ENCODE measurements around the gene DBNDD2.

The DBNDD2 gene

GRCh38 chr20:45407783-45408645, at the start of gene DBNDD2:
DBNDD2 (plus strand) TSS chr20:45408289; CDS start chr20:45408468, 179 bp downstream.
- intact Hi-C loops (cut with DNase I; ENCODE audit: low total_unique reads), result loop anchor here (5.0 kb wide), 1 partner anchor 36 kb away; no protein-coding TSS in a partner anchor
- Histone ChIP-seq H3K4me1 (peaks cover 0 to 46% (median 28%) of the 10 kb centered on the region in 4 donors), H3K36me3 (peaks cover 31 to 40% (median 40%) of the 10 kb centered on the region in 3 donors), H3K27ac (peak within 1 kb of the TSS; percentile 97 to 99), H3K9me3 (no peaks in the 10 kb centered on the region), H3K4me3 (peak within 1 kb of the TSS; percentile 92 to 97), H3K27me3 (no peaks in the 10 kb centered on the region)
- TF ChIP-seq CTCF (IDR thresholded peaks at IDR 0.05), result no peak
- peak; percentile 35 to 81 for DNase-seq

- TF ChIP-seq CTCF (IDR thresholded peaks at IDR 0.05), result no peak
- Histone ChIP-seq H3K4me3 (no peak overlapping the region), H3K4me1 (peaks cover 0 to 52% (median 35%) of the 10 kb centered on the region in 4 donors), H3K9me3 (no peaks in the 10 kb centered on the region), H3K27ac (peak overlapping the region; percentile 84 to 87), H3K36me3 (no peaks in the 10 kb centered on the region), H3K27me3 (no peaks in the 10 kb centered on the region)
- intact Hi-C loops (cut with DNase I; ENCODE audit: low total_unique reads), result loop anchor here (2.0 kb wide), 1 partner anchor 22 kb away; no protein-coding TSS in a partner anchor
- DNase-seq, result peak; percentile 83 to 95
These were observed 49.1 kb upstream of the DBNDD2 start for GRCh38 chr20:45359069-45359405.

GRCh38 chr20:45359406-45360148, 48.5 kb upstream of the DBNDD2 start:
- Histone ChIP-seq H3K4me1 (peaks cover 0 to 56% (median 37%) of the 10 kb centered on the region in 4 donors), H3K4me3 (no peak overlapping the region), H3K27me3 (no peaks in the 10 kb centered on the region), H3K9me3 (no peaks in the 10 kb centered on the region), H3K36me3 (no peaks in the 10 kb centered on the region), H3K27ac (peak overlapping the region; percentile 84 to 87)
- DNase-seq, result peak in 1 of 2 donors; percentile 64
- no peak for TF ChIP-seq CTCF (IDR thresholded peaks at IDR 0.05)
- intact Hi-C loops (cut with DNase I; ENCODE audit: low total_unique reads), result loop anchor here (2.0 to 10.0 kb wide), 2 partner anchors 23 to 475 kb away; partner anchors contain the start of gene YWHAB

GRCh38 chr20:45361793-45362192, 46.3 kb upstream of the DBNDD2 start:
- no peak for TF ChIP-seq CTCF (IDR thresholded peaks at IDR 0.05)
- DNase-seq, result no peak
- no peak overlapping the region for H3K4me3 ChIP-seq
- peak overlapping the region in 1 of 2 donors; percentile 88 for H3K27ac ChIP-seq
- peaks cover 0 to 61% (median 44%) of the 10 kb centered on the region in 4 donors for H3K4me1 ChIP-seq
- H3K36me3 ChIP-seq, result peaks cover 8 to 17% (median 16%) of the 10 kb centered on the region in 3 donors
- intact Hi-C loops (cut with DNase I; ENCODE audit: low total_unique reads), result loop anchor here (10.0 kb wide), 1 partner anchor 477 kb away; the partner anchor contains the start of gene YWHAB
- H3K9me3 ChIP-seq, result no peaks in the 10 kb centered on the region
- H3K27me3 ChIP-seq, result no peaks in the 10 kb centered on the region

GRCh38 chr20:45362804-45363610, 45.1 kb upstream of the DBNDD2 start, which contains the start of gene SYS1:
SYS1 (plus strand) TSS chr20:45363156; CDS start chr20:45363532, 376 bp downstream.
- H3K9me3 ChIP-seq, result no peaks in the 10 kb centered on the region
- peak within 1 kb of the TSS; percentile 86 to 88 for H3K27ac ChIP-seq
- peaks cover 21 to 29% (median 28%) of the 10 kb centered on the region in 3 donors for H3K36me3 ChIP-seq
- H3K27me3 ChIP-seq, result no peaks in the 10 kb centered on the region
- TF ChIP-seq CTCF (IDR thresholded peaks at IDR 0.05), result peak; percentile 91 to 94
- DNase-seq, result peak; percentile 98 to 99
- intact Hi-C loops (cut with DNase I; ENCODE audit: low total_unique reads), result loop anchor here (10.0 kb wide), 1 partner anchor 478 kb away; the partner anchor contains the start of gene YWHAB
- H3K4me1 ChIP-seq, result peaks cover 0 to 50% (median 35%) of the 10 kb centered on the region in 4 donors
- peak within 1 kb of the TSS; percentile 60 to 71 for H3K4me3 ChIP-seq
